Naive thymus-derived CD4-positive, alpha-beta T cell (primary cell): Measurements from ENCODE around the gene STATH. TPM values are rescaled to one million over a fixed set of nuclear protein-coding genes. Genes with fewer than 3 reads are reported as not detected.
"Not testable (repeated sequence)": the region's sequence is repeated elsewhere in the genome, so short reads cannot be mapped to it uniquely, and the experiment has no call there.

Source experiments
- ATAC-seq: fragments of 150-1000 bp; cut with Tn5 transposase; 2 replicates; pipeline ENCODE4 v1.10.0; 2021; ENCODE audit warnings: mild to moderate bottlenecking, moderate library complexity
- CTCF ChIA-PET: fragments of 350-600 bp; sonication (Branson Sonifier 250); formaldehyde crosslinking; loops from one replicate; lab custom pipeline; 2021; ENCODE audit warnings: antibody characterized with exemption; lab: Charles Lee
- POLR2A ChIA-PET: fragments of 350-600 bp; sonication (Branson Sonifier 250); formaldehyde crosslinking; loops from one replicate; lab custom pipeline; 2021; ENCODE audit warnings: antibody characterized with exemption, inconsistent platforms; lab: Charles Lee
- DNase-seq, 9 donors: peaks; one replicate each; pipeline versions ENCODE4 v3.0.0 to v3.0.0-alpha.2; 2020 to 2022; ENCODE audit warnings: mixed read lengths in 1 of 9
- H3K27ac ChIP-seq: one replicate; pipeline ENCODE4 v1.7.0; 2013; ENCODE audit warnings: mild to moderate bottlenecking, low read depth, low read length, moderate library complexity
- H3K27me3 ChIP-seq, 2 donors: one replicate each; pipeline ENCODE4 v1.7.0; 2013; ENCODE audit warnings: low read length in 2 of 2, mild to moderate bottlenecking in 2 of 2, moderate library complexity in 2 of 2; ENCODE audit not compliant: control insufficient read depth in 2 of 2, insufficient read depth in 2 of 2
- H3K36me3 ChIP-seq, 3 experiments: 1 replicate in 2 of 3; 2 replicates in 1 of 3; pipeline ENCODE4 v1.7.0; 2013; ENCODE audit warnings: low read length in 3 of 3, mild to moderate bottlenecking in 3 of 3, moderate library complexity in 1 of 3; ENCODE audit not compliant: insufficient read depth in 3 of 3, control insufficient read depth in 2 of 3
- H3K4me1 ChIP-seq, 2 donors: one replicate each; pipeline ENCODE4 v1.7.0; 2013; ENCODE audit warnings: low read length in 2 of 2, mild to moderate bottlenecking in 2 of 2, moderate library complexity in 1 of 2; ENCODE audit not compliant: control insufficient read depth in 2 of 2, insufficient read depth in 2 of 2
- H3K4me3 ChIP-seq: 2 replicates; pipeline ENCODE4 v1.7.0; 2013; ENCODE audit warnings: mild to moderate bottlenecking, low read length
- H3K9me3 ChIP-seq, 3 experiments: 1 replicate in 2 of 3; 2 replicates in 1 of 3; pipeline ENCODE4 v1.7.0; 2013; ENCODE audit warnings: low read length in 3 of 3; ENCODE audit not compliant: control insufficient read depth in 2 of 3
- H3K27ac Mint-ChIP-seq, 9 donors: one replicate each; pipeline ENCODE4 v1.8.0; 2020 to 2022; ENCODE audit warnings: mixed read lengths in 9 of 9, mild to moderate bottlenecking in 8 of 9, moderate library complexity in 5 of 9, inconsistent platforms in 2 of 9
- H3K27me3 Mint-ChIP-seq, 5 donors: one replicate each; pipeline ENCODE4 v1.8.0; 2021 to 2022; ENCODE audit warnings: mixed read lengths in 5 of 5, mild to moderate bottlenecking in 1 of 5
- H3K36me3 Mint-ChIP-seq, 5 donors: one replicate each; pipeline ENCODE4 v1.8.0; 2020 to 2022; ENCODE audit warnings: mixed read lengths in 5 of 5, mild to moderate bottlenecking in 3 of 5, inconsistent platforms in 1 of 5
- H3K4me1 Mint-ChIP-seq, 7 donors: one replicate each; pipeline ENCODE4 v1.8.0; 2020 to 2022; ENCODE audit warnings: mixed read lengths in 7 of 7, mild to moderate bottlenecking in 3 of 7, inconsistent platforms in 1 of 7
- H3K4me3 Mint-ChIP-seq, 10 donors: one replicate each; pipeline ENCODE4 v1.8.0; 2020 to 2022; ENCODE audit warnings: mild to moderate bottlenecking in 10 of 10, mixed read lengths in 10 of 10, moderate library complexity in 6 of 10, inconsistent platforms in 2 of 10
- H3K9me3 Mint-ChIP-seq, 11 donors: one replicate each; pipeline ENCODE4 v1.8.0; 2020 to 2022; ENCODE audit warnings: mixed read lengths in 11 of 11, mild to moderate bottlenecking in 4 of 11, inconsistent platforms in 1 of 11, moderate library complexity in 1 of 11
- intact Hi-C, 2 donors: fragments of 100-400 bp; cut with micrococcal nuclease; formaldehyde crosslinking; loops; one replicate each; pipeline ENCODE4 v1.15.1; 2023
- polyA plus RNA-seq, 2 donors: library from polyadenylated mRNA; unstranded; fragments of 300-500 nt; fragmentation: Illumina TruSeq; gene quantifications; one replicate each; pipeline ENCODE4 v1.2.3, GENCODE V29; 2021
- total RNA-seq, 6 experiments: library from RNA in 5 of 6; stranded (reverse) in 5 of 6; gene quantifications; 1 replicate in 5 of 6; 2 replicates in 1 of 6; pipeline ENCODE4 v1.2.3 and lab custom pipeline; 2021 to 2026

Gene STATH
- total and polyA plus RNA-seq, 7 experiments from 2014 or later, result not detected

DNA sequence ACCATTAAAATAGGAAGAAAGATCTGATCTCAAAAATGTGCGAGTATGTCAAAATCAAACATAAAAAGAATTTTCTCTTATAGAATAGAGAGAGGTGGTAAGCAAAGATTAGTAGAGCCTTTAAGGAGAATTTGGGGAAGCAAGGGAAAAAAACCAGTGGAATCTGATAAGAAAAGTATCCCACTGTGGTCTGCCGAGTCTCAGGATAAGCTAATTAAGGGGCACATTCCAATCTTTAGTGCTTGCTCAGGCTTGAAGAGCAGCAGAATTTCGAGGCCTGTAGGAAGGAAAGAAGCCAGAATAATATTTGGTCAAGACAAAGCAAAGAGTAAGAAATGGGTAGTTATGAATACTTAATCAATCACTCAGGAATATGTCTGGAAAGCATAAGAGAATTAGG lies 13.0 kb downstream of the STATH start:
- H3K9me3 Mint-ChIP-seq, result peaks cover 0 to 10% (median 0%) of the 10 kb centered on the region in 11 donors
- H3K4me1 Mint-ChIP-seq, result no peaks in the 10 kb centered on the region
- peaks cover 0 to 6% (median 0%) of the 10 kb centered on the region in 5 donors for H3K27me3 Mint-ChIP-seq
- H3K4me3 Mint-ChIP-seq, result no peak overlapping the region
- intact Hi-C loops, result no loop called here
- no peak for DNase-seq
- no peaks in the 10 kb centered on the region for H3K36me3 Mint-ChIP-seq
- no peak overlapping the region for H3K27ac Mint-ChIP-seq
- CTCF ChIA-PET, result no interaction called here
- H3K36me3 ChIP-seq, result no peaks in the 10 kb centered on the region
- no peak for ATAC-seq
- H3K4me1 ChIP-seq, result no peaks in the 10 kb centered on the region
- no peak overlapping the region for H3K4me3 ChIP-seq
- no peak overlapping the region for H3K27ac ChIP-seq
- no peaks in the 10 kb centered on the region for H3K27me3 ChIP-seq
- H3K9me3 ChIP-seq, result no peaks in the 10 kb centered on the region
- POLR2A ChIA-PET, result no interaction called here

- H3K9me3 Mint-ChIP-seq, POLR2A ChIA-PET, H3K4me3 Mint-ChIP-seq, H3K9me3 ChIP-seq, H3K27ac Mint-ChIP-seq, H3K27me3 ChIP-seq, ATAC-seq, DNase-seq, H3K27ac ChIP-seq, H3K4me3 ChIP-seq, H3K27me3 Mint-ChIP-seq, H3K4me1 ChIP-seq, CTCF ChIA-PET, H3K36me3 ChIP-seq, intact Hi-C loops, H3K4me1 Mint-ChIP-seq, H3K36me3 Mint-ChIP-seq: not testable (repeated sequence)
Observed at GRCh38 chr4:70019006-70019405, 23.2 kb downstream of the STATH start.

GRCh38 chr4:70023218-70023617 lies 27.5 kb downstream of the STATH start:
- intact Hi-C loops, result no loop called here
- no peak overlapping the region for H3K4me3 Mint-ChIP-seq
- CTCF ChIA-PET, result no interaction called here
- POLR2A ChIA-PET, result no interaction called here
- Histone ChIP-seq H3K9me3 (no peaks in the 10 kb centered on the region), H3K27me3 (no peaks in the 10 kb centered on the region), H3K27ac (no peak overlapping the region), H3K4me3 (no peak overlapping the region), H3K4me1 (no peaks in the 10 kb centered on the region), H3K36me3 (no peaks in the 10 kb centered on the region)
- no peak for DNase-seq
- ATAC-seq, result no peak
- no peaks in the 10 kb centered on the region for H3K36me3 Mint-ChIP-seq
- no peaks in the 10 kb centered on the region for H3K4me1 Mint-ChIP-seq
- H3K27ac Mint-ChIP-seq, result no peak overlapping the region
- H3K27me3 Mint-ChIP-seq, result no peaks in the 10 kb centered on the region
- H3K9me3 Mint-ChIP-seq, result no peaks in the 10 kb centered on the region

- ChIA-PET CTCF (no interaction called here), POLR2A (no interaction called here)
- no peak overlapping the region for H3K27ac Mint-ChIP-seq
- no peaks in the 10 kb centered on the region for H3K36me3 ChIP-seq
- H3K9me3 ChIP-seq, result no peaks in the 10 kb centered on the region
- H3K27ac ChIP-seq, result no peak overlapping the region
- no peaks in the 10 kb centered on the region for H3K36me3 Mint-ChIP-seq
- no peaks in the 10 kb centered on the region for H3K4me1 Mint-ChIP-seq
- H3K4me3 Mint-ChIP-seq, result no peak overlapping the region
- H3K4me1 ChIP-seq, result no peaks in the 10 kb centered on the region
- ATAC-seq, result no peak
- intact Hi-C loops, result no loop called here
- no peaks in the 10 kb centered on the region for H3K9me3 Mint-ChIP-seq
- H3K27me3 Mint-ChIP-seq, result no peaks in the 10 kb centered on the region
- H3K27me3 ChIP-seq, result no peaks in the 10 kb centered on the region
- no peak for DNase-seq
- no peak overlapping the region for H3K4me3 ChIP-seq
Observed at GRCh38 chr4:70027011-70027410, 31.2 kb downstream of the STATH start.

DNA sequence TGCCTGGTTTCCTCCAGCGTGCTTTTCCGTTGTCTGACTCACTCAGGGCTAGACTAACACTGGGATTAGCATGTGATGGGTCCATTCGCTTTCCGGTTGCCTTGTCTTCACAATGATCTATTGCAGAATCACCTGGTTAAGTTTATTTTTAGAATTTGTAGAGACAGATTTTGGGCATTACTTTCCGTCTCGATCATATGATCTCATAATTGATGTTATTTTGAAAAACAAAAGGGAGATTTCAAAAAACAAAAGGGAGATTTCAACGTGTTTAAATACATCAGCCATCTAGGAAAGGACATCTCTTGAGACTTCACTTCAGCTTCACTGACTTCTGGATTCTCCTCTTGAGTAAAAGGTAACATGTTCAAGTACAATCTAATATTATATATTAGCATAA lies 32.4 kb downstream of the STATH start, which contains the start of gene HTN3:
Gene HTN3 (plus strand): TSS at position 301 of the 400 bp plus-strand sequence. CDS start 2,282 bp downstream, outside the sequence.
- H3K9me3 ChIP-seq, CTCF ChIA-PET, H3K9me3 Mint-ChIP-seq, H3K27ac ChIP-seq, DNase-seq, H3K36me3 Mint-ChIP-seq, H3K4me1 ChIP-seq, H3K4me3 ChIP-seq, H3K27me3 Mint-ChIP-seq, H3K27me3 ChIP-seq, intact Hi-C loops, H3K27ac Mint-ChIP-seq, H3K36me3 ChIP-seq, H3K4me1 Mint-ChIP-seq, ATAC-seq, H3K4me3 Mint-ChIP-seq, POLR2A ChIA-PET: not testable (repeated sequence)

DNA sequence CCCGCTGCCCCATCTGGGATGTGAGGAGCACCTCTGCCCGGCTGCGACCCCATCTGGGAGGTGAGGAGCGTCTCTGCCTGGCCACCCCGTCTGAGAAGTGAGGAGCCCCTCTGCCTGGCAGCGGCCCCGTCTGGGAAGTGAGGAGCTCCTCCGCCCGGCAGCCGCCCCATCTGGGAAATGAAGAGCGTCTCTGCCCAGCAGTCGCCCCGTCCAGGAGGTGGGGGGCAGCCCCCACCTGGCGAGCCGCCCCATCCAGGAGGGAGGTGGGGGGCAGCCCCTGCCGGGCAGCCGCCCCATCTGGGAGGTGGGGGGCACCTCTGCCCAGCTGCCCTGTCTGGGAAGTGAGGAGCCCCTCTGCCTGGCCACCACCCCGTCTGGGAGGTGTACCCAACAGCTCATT lies 41.8 kb downstream of the STATH start:
- ATAC-seq, CTCF ChIA-PET, H3K36me3 Mint-ChIP-seq, POLR2A ChIA-PET, H3K4me1 Mint-ChIP-seq, intact Hi-C loops, H3K27ac ChIP-seq, H3K9me3 ChIP-seq, H3K36me3 ChIP-seq, H3K4me1 ChIP-seq, DNase-seq, H3K27me3 Mint-ChIP-seq, H3K27me3 ChIP-seq, H3K4me3 ChIP-seq, H3K27ac Mint-ChIP-seq, H3K4me3 Mint-ChIP-seq: not testable (repeated sequence)
- H3K9me3 Mint-ChIP-seq, result peaks cover 0 to 21% (median 8%) of the 10 kb centered on the region in 11 donors

DNA sequence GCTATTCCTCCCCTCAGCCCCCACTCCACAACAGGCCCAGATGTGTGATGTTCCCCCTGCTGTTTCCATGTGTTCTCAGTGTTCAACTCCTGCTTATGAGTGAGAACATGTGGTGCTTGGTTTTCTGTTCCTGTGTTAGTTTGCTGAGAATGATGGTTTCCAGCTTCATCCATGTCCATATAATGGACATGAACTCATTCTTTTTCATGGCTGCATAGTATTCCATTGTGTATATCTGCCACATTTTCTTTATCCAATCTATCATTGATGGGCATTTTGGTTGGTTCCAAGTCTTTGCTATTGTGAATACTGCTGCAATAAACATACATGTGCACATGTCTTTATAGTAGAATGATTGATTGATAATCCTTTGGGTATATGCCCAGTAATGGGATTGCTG lies 44.2 kb downstream of the STATH start:
- H3K27me3 Mint-ChIP-seq, H3K4me3 ChIP-seq, H3K9me3 ChIP-seq, CTCF ChIA-PET, intact Hi-C loops, H3K27ac Mint-ChIP-seq, ATAC-seq, H3K4me1 Mint-ChIP-seq, H3K36me3 ChIP-seq, DNase-seq, H3K4me1 ChIP-seq, POLR2A ChIA-PET, H3K27me3 ChIP-seq, H3K27ac ChIP-seq, H3K4me3 Mint-ChIP-seq, H3K36me3 Mint-ChIP-seq: not testable (repeated sequence)
- H3K9me3 Mint-ChIP-seq, result peaks cover 0 to 18% (median 8%) of the 10 kb centered on the region in 11 donors
